ENCODE data around the gene PLEKHJ1. TPM values are rescaled to one million over a fixed set of nuclear protein-coding genes. Genes with fewer than 3 reads are reported as not detected.

Gene PLEKHJ1
- total and polyA plus RNA-seq, 2 of the 13 experiments (the other 11 are each of a cell fraction or from before 2014, with no cell fraction given) = 70.5 to 130 TPM

DNA sequence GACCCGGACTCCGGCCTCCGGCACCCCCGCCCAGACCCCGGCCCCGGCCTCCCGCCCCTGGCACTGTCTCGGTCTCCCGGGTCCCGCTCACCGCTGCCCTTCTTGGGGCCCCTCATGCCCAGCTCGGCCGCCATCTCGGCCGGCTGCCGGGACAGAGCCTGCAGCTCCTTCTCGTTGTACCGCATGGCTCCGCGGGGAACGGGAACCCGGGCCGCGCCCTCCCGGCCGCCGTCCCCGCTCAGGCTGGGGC is 140 bp downstream of the PLEKHJ1 start (continued):
- TF ChIP-seq, protein P1, sequence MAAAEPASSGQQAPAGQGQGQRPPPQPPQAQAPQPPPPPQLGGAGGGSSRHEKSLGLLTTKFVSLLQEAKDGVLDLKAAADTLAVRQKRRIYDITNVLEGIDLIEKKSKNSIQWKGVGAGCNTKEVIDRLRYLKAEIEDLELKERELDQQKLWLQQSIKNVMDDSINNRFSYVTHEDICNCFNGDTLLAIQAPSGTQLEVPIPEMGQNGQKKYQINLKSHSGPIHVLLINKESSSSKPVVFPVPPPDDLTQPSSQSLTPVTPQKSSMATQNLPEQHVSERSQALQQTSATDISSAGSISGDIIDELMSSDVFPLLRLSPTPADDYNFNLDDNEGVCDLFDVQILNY (CRISPR knock-in tag; conservative IDR thresholded peaks at IDR 0.05) = no peak
- no peak for TF ChIP-seq NR2F6 (IDR thresholded peaks at IDR 0.05)
- TF ChIP-seq NR2F6 (CRISPR knock-in tag; IDR thresholded peaks at IDR 0.05) = no peak
- TF ChIP-seq KDM1A (CRISPR knock-in tag; IDR thresholded peaks at IDR 0.05) = no peak
- no peak for TF ChIP-seq E2F2 (CRISPR knock-in tag; IDR thresholded peaks at IDR 0.05; ENCODE audit: borderline replicate concordance)
- TF ChIP-seq, protein P2, sequence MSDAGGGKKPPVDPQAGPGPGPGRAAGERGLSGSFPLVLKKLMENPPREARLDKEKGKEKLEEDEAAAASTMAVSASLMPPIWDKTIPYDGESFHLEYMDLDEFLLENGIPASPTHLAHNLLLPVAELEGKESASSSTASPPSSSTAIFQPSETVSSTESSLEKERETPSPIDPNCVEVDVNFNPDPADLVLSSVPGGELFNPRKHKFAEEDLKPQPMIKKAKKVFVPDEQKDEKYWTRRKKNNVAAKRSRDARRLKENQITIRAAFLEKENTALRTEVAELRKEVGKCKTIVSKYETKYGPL (CRISPR knock-in tag; IDR thresholded peaks at IDR 0.05) = no peak
- TF ChIP-seq ZNF7 (CRISPR knock-in tag; IDR thresholded peaks at IDR 0.05) = no peak
- TF ChIP-seq USF2 (IDR thresholded peaks at IDR 0.05; ENCODE audit: low read depth, low read length) = no peak
- TF ChIP-seq USF2 (CRISPR knock-in tag; IDR thresholded peaks at IDR 0.05; ENCODE audit: borderline replicate concordance) = no peak
- TF ChIP-seq PAF1 (CRISPR knock-in tag; IDR thresholded peaks at IDR 0.05) = no peak
- no peak for TF ChIP-seq IKZF1 (IDR thresholded peaks at IDR 0.05)
- TF ChIP-seq REL (CRISPR knock-in tag; conservative IDR thresholded peaks at IDR 0.05) = no peak
- TF ChIP-seq SP1 (IDR thresholded peaks at IDR 0.05) = no peak
- no peak for TF ChIP-seq SP1 (CRISPR knock-in tag; IDR thresholded peaks at IDR 0.05)
- TF ChIP-seq NCOR1 (IDR thresholded peaks at IDR 0.05; ENCODE audit: borderline replicate concordance, low read length) = no peak
- no peak for TF ChIP-seq SMC3 (IDR thresholded peaks at IDR 0.05; ENCODE audit: low read length)
- no peak for TF ChIP-seq ZNF570 (CRISPR knock-in tag; IDR thresholded peaks at IDR 0.05; ENCODE audit: borderline replicate concordance)
- TF ChIP-seq HMGA1 (CRISPR knock-in tag; conservative IDR thresholded peaks at IDR 0.05) = no peak
- TF ChIP-seq SOX5 (CRISPR knock-in tag; IDR thresholded peaks at IDR 0.05; ENCODE audit: borderline replicate concordance) = no peak
- no peak for TF ChIP-seq NFE2 (CRISPR knock-in tag; IDR thresholded peaks at IDR 0.05)
- no peak for TF ChIP-seq MTERF4 (CRISPR knock-in tag; IDR thresholded peaks at IDR 0.05)
- TF ChIP-seq SMARCC2 (IDR thresholded peaks at IDR 0.05) = no peak
- TF ChIP-seq SP140L (CRISPR knock-in tag; IDR thresholded peaks at IDR 0.05; ENCODE audit: borderline replicate concordance) = no peak
- TF ChIP-seq CHD2 (IDR thresholded peaks at IDR 0.05; ENCODE audit: low read depth, low read length) = 0 out of 2 replicates have a peak, but pooled peaks have one; percentile 4
- TF ChIP-seq STAG1 (CRISPR knock-in tag; IDR thresholded peaks at IDR 0.05) = no peak
- TF ChIP-seq SP5 (CRISPR knock-in tag; IDR thresholded peaks at IDR 0.05; ENCODE audit: borderline replicate concordance, low read depth) = no peak
- TF ChIP-seq, protein P3, sequence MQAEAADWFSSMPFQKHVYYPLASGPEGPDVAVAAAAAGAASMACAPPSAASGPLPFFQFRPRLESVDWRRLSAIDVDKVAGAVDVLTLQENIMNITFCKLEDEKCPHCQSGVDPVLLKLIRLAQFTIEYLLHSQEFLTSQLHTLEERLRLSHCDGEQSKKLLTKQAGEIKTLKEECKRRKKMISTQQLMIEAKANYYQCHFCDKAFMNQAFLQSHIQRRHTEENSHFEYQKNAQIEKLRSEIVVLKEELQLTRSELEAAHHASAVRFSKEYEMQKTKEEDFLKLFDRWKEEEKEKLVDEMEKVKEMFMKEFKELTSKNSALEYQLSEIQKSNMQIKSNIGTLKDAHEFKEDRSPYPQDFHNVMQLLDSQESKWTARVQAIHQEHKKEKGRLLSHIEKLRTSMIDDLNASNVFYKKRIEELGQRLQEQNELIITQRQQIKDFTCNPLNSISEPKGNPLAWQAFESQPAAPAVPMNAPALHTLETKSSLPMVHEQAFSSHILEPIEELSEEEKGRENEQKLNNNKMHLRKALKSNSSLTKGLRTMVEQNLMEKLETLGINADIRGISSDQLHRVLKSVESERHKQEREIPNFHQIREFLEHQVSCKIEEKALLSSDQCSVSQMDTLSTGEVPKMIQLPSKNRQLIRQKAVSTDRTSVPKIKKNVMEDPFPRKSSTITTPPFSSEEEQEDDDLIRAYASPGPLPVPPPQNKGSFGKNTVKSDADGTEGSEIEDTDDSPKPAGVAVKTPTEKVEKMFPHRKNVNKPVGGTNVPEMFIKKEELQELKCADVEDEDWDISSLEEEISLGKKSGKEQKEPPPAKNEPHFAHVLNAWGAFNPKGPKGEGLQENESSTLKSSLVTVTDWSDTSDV (CRISPR knock-in tag; IDR thresholded peaks at IDR 0.05) = peak; percentile 11; the same call in 1 of the 2 replicates
